Neutrophil (primary cell): Measurements from ENCODE around the gene ERBB2.

Source experiments
- H3K27ac ChIP-seq: fragments of 200-600 bp; sonication (generic); 2 replicates; pipeline ENCODE4 v1.5.1; 2016; ENCODE audit warnings: mild to moderate bottlenecking, moderate library complexity
- H3K27me3 ChIP-seq: fragments of 200-600 bp; sonication (generic); 2 replicates; pipeline ENCODE4 v1.6.0; 2016; ENCODE audit warnings: mild to moderate bottlenecking
- H3K36me3 ChIP-seq: fragments of 200-600 bp; sonication (generic); 2 replicates; pipeline ENCODE4 v1.5.1; 2017
- H3K4me1 ChIP-seq, 2 experiments: fragments of 200-600 bp in 1 of 2; sonication (generic) in 1 of 2; 1 replicate in 1 of 2; 2 replicates in 1 of 2; pipeline versions ENCODE4 v1.5.1 to v1.6.1; 2013 to 2016; ENCODE audit warnings: low read depth in 1 of 2, low read length in 1 of 2, mild to moderate bottlenecking in 1 of 2, moderate library complexity in 1 of 2; ENCODE audit not compliant: control insufficient read depth in 1 of 2, insufficient read depth in 1 of 2
- H3K4me3 ChIP-seq, 2 experiments: fragments of 200-600 bp in 1 of 2; sonication (generic) in 1 of 2; 1 replicate in 1 of 2; 2 replicates in 1 of 2; pipeline ENCODE4 v1.5.1; 2013 to 2016; ENCODE audit warnings: low read depth in 1 of 2, low read length in 1 of 2, mild to moderate bottlenecking in 1 of 2, moderate library complexity in 1 of 2
- H3K9me3 ChIP-seq: fragments of 200-600 bp; sonication (generic); 2 replicates; pipeline ENCODE4 v1.5.1; 2016
- TF ChIP-seq, protein P1 (sequence below): fragments of 200-600 bp; sonication (generic); IDR thresholded peaks from 2 replicates; pipeline ENCODE4 v1.5.1; 2016; ENCODE audit warnings: antibody characterized with exemption

The ERBB2 gene

DNA sequence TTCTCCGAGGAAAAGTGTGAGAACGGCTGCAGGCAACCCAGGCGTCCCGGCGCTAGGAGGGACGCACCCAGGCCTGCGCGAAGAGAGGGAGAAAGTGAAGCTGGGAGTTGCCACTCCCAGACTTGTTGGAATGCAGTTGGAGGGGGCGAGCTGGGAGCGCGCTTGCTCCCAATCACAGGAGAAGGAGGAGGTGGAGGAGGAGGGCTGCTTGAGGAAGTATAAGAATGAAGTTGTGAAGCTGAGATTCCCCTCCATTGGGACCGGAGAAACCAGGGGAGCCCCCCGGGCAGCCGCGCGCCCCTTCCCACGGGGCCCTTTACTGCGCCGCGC, at the start of gene ERBB2:
Gene ERBB2, plus strand, starts transcription at position 247 of the 330 bp plus-strand sequence. CDS start 175 bp downstream, outside the sequence.
- Histone ChIP-seq H3K9me3 (no peaks in the 10 kb centered on the region), H3K27me3 (peaks cover 76% of the 10 kb centered on the region), H3K4me3 (no peak within 1 kb of the TSS), H3K27ac (no peak within 1 kb of the TSS), H3K4me1 (no peaks in the 10 kb centered on the region), H3K36me3 (no peaks in the 10 kb centered on the region)
- TF ChIP-seq, protein P1, sequence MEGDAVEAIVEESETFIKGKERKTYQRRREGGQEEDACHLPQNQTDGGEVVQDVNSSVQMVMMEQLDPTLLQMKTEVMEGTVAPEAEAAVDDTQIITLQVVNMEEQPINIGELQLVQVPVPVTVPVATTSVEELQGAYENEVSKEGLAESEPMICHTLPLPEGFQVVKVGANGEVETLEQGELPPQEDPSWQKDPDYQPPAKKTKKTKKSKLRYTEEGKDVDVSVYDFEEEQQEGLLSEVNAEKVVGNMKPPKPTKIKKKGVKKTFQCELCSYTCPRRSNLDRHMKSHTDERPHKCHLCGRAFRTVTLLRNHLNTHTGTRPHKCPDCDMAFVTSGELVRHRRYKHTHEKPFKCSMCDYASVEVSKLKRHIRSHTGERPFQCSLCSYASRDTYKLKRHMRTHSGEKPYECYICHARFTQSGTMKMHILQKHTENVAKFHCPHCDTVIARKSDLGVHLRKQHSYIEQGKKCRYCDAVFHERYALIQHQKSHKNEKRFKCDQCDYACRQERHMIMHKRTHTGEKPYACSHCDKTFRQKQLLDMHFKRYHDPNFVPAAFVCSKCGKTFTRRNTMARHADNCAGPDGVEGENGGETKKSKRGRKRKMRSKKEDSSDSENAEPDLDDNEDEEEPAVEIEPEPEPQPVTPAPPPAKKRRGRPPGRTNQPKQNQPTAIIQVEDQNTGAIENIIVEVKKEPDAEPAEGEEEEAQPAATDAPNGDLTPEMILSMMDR: no peak

DNA sequence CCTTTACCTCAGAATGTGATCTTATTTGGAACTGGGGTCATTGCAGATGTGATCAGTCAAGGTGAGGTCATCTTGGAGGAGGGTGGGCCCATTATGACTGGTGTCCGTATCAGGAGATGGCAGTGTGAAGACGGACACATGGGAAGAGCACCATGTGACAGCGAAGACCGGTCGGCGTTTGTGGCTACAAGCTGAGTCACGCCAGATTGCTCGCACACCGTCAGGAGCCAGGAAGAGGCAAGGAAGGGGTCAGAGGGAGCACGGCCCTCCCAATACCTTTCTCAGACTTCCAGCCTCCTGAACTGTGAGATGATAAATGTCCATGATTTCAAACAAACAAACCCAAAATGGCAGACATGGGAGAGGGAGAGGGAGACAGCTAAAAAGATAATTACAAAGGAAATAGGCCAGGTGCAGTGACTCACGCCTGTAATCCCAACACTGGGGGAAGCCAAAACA, 49.7 kb upstream of the ERBB2 start:
- TF ChIP-seq, protein P1: no peak
- Histone ChIP-seq H3K9me3 (no peaks in the 10 kb centered on the region), H3K36me3 (peaks cover 21% of the 10 kb centered on the region), H3K27ac (no peak overlapping the region), H3K4me1 (peaks cover 14 to 23% of the 10 kb centered on the region in 2 experiments), H3K27me3 (no peaks in the 10 kb centered on the region), H3K4me3 (no peak overlapping the region)

DNA sequence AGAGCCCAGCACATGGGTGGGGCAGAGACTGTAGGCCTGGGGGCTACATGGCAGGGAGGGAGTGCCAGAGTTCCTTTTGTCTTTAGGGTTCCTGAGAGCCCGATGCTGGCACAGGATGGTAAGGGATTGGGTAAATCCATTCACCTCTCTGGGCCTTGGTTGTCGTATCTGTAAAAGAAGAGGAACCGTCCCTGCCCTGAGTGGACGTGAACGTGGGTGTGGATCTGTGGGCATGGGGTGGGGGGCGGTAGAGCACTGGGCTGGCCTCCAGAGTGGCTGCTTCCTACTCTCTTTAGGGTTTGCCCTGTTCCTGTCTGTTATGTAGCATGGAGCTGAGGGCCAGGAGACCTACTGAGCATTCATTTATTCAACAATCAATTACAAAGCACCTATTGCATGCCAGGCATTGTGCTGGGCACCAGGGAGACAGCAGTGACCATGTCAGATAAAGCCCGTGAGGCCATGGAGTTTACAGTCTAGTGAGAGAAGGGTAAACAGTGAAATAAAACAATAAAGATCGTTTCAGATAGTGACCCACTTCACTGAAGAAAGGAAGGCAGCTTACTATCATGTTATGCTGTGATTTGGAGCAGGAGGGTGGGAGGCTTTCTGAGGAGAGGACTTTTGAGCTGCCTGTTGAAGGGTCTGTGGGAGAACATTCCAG, 47.8 kb upstream of the ERBB2 start:
- TF ChIP-seq, protein P1: no peak
- Histone ChIP-seq H3K9me3 (no peaks in the 10 kb centered on the region), H3K27me3 (no peaks in the 10 kb centered on the region), H3K36me3 (peaks cover 31% of the 10 kb centered on the region), H3K27ac (no peak overlapping the region), H3K4me3 (no peak overlapping the region), H3K4me1 (peaks cover 14 to 23% of the 10 kb centered on the region in 2 experiments)

DNA sequence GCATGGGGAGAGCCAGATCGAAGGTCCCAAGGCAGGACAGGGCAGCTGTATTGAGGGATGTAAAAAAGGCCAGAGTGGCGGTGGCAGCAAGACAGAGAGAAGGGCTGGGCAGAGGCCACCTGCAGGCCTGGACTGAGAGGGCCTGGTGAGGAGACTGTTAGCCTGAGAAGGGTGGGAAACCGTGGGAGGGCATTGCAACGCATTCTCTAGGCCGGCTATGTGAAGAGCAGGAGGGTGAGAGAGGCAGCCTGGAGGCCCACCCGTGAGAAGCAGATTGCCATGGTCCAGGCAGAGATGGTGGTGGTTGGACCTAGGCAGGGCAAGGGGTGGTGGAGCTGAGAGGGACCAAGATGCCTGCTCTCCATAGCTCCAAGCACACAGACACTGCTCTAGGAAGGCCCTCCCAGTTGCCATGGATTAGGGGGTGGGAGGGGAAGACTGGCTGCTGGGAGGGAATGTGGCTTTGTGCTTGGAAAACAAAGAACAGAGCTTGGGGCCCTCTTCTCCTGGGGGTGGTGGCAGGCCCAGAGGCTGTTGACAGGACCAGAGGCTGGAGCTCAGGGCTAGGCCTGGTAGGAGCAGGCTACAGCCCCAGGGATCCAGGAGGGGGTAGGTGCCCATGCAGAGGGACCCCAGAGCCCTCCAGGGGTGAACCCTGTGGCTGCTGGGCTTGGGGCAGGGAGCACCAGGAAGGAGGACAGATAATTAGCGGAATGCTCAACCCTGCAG, 47.1 kb upstream of the ERBB2 start:
- TF ChIP-seq, protein P1: no peak
- H3K9me3 ChIP-seq: no peaks in the 10 kb centered on the region
- H3K27ac ChIP-seq: no peak overlapping the region
- peaks cover 14 to 23% of the 10 kb centered on the region in 2 experiments for H3K4me1 ChIP-seq
- no peak overlapping the region for H3K4me3 ChIP-seq
- peaks cover 38% of the 10 kb centered on the region for H3K36me3 ChIP-seq
- H3K27me3 ChIP-seq: no peaks in the 10 kb centered on the region

DNA sequence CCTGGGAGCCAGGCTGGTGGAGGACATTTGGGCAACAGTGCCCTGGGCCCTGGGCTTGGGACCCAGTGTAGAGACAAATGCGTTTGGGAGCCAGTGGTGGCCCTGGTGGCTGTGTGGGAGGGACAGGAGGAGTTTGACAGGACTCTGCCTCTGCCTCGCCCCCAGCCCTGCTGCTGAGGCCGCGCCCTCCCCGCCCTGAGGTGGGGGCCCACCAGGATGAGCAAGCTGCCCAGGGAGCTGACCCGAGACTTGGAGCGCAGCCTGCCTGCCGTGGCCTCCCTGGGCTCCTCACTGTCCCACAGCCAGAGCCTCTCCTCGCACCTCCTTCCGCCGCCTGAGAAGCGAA, 46.6 kb upstream of the ERBB2 start:
- H3K27ac ChIP-seq: no peak overlapping the region
- H3K4me3 ChIP-seq: no peak overlapping the region
- H3K36me3 ChIP-seq: peaks cover 44% of the 10 kb centered on the region
- TF ChIP-seq, protein P1: no peak
- peaks cover 13 to 21% of the 10 kb centered on the region in 2 experiments for H3K4me1 ChIP-seq
- H3K27me3 ChIP-seq: no peaks in the 10 kb centered on the region
- no peaks in the 10 kb centered on the region for H3K9me3 ChIP-seq
